ENCODE results near the gene TOP3B.

TOP3B gene

DNA sequence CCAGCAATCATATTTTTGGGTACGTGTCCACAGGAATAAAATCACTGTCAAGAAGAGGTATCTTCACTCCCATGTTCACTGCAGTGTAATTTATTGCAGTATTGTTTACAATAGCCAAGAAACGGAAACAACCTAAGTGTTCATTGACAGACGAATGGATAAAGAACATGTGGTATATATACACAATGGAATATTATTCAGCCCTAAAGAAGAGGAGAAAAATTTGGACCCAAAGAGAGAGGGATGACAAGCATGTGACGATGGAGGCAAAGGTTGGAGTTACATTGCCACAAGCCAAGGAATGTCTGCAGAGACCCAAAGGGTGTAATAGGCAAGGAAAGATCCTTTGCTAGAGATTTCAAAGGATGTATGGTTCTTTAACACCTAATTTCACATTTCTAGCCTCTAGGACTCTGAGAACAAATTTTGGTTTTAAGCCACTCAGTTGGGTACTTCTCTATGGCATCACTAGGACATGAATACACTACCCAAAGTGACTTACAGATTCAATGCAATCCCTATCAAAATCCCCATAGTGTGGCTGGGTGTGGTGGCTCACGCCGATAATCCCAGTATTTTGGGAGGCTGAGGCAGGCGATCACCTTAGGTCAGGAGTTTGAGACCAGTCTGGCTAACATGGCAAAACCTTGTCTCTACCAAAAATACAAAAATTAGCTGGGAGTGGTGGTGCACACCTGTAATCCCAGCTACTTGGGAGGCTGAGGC lies 31.1 kb upstream of the TOP3B start:
- DNase-seq (ENCODE audit: extremely low spot score, insufficient read length, low read depth) (no peak), FAIRE-seq (no peak)

DNA sequence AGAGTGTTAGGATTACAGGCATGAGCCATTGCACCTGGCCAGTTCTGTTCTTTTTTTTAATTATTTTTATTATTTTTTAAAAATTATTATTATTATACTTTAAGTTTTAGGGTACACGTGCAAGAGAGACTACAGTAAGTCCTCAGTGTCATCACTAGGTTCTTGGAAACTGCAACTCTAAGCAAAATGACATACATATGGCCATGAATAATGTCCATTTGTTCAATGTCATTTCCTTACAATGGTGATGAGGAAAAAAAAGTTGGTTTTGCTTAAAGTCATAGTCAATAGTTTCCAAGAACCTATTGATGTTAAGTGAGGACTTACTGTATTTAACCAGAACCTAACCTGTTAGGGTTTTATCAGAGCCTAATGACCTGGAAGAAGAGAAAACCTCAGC lies 29.4 kb upstream of the TOP3B start:
- no peak for FAIRE-seq
- no peak for DNase-seq (ENCODE audit: extremely low spot score, insufficient read length, low read depth)

DNA sequence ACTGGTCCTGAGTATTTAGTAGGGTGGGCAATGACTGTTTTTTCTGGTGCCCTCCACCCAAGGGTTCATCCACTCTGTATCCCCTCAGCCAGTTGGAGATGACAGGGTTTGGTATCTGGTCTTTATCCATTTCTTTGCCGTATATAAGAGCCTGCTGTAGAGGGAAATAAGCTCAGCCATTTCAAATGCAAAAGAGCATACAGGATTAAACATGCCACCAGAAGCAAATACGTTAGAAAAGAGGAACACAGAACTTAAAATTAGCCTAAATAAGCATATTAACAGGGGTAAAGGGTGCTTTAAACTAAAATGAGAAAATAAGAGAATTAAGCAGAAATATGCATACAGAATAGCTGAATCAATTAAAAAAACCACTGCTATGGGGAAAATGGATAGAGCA lies 27.8 kb upstream of the TOP3B start:
- DNase-seq (ENCODE audit: extremely low spot score, insufficient read length, low read depth) (no peak), FAIRE-seq (no peak)

DNA sequence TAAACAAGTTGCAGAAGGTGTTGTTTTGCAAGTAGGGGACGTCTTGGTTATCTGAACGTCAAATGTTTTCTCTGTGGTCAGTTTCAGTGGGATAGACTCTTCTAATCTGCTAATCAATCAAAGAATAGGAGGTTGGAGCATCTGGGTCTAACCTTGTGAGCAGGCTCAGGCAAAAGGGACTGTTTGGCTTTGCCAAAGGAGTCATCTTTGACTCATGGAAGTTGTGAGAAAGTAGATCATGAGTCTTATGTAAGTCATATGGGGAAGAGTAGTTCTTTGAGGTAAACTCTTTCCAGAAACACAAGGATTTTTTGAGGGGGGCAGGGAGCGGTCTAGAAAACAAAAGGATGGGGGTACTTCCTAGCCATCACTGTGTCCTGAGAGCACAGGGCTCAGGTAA lies 27.1 kb upstream of the TOP3B start:
- FAIRE-seq, result no peak
- no peak for DNase-seq (ENCODE audit: extremely low spot score, insufficient read length, low read depth)

DNA sequence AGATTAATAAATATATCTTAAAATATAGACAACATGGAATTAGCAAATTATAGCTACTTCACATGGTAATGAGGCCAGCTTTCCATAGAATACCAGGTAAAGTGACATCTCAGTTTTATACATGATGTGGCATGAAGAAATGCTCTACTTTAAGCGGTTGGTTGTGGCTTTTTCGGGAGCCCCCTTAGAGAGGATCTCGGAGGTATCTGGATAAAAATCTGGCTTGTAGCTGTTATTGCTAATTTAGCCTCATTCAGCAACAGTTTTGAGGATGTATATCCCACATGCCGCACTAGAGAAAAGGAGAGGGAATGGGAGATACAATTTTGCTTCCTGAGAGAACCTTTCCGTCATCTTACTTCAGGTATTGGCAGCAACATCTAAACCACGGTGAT lies 24.0 kb upstream of the TOP3B start:
- FAIRE-seq (no peak), DNase-seq (ENCODE audit: extremely low spot score, insufficient read length, low read depth) (no peak)

DNA sequence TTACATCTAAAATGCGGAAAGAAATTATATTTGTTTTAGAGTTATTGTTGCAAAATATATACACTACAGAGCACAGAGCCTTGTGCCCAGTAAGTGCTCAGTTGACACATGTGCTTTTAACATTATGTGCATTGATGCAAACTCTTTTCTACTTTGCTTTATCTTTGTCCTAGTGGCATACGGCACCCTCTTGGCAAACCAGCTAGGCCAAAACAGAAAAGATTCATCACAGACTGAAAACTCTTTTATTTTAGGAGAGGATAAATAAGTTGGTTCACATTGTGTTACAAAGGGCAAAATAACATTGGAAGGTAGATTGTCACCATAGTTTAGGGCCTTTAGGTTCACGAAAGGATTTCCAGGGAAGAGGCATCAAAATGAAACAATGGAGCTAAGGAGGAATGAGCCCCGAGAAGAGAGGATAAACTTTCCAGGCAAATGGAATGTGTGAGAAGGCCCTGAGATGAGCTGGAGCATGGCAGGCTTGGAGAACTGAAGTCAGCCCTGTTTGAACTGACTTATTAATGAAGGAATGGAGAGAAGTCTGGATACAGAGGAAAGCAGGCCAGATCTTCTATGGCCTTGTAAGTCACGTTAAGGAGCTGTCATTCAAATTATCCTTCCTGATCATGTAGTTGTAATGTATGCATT lies 23.5 kb upstream of the TOP3B start:
- FAIRE-seq, result no peak
- DNase-seq (ENCODE audit: extremely low spot score, insufficient read length, low read depth), result no peak

DNA sequence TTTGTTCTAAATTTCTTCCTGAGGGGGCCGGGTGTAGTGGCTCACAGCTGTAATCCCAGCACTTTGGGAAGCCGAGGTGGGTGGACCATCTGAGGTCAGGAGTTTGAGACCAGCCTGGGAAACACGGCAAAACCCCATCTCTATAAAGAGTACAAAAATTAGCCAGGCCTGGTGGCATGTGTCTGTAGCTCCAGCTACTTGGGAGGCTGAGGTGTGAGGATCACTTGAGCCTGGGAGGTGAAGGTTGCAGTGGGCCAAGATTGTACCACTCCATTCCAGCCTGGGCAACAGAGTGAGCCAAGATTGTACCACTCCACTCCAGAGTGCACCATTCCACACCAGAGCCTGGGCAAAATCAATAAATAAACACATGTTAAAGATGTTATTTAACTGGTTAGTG lies 20.6 kb upstream of the TOP3B start:
- peak; percentile 35 for FAIRE-seq
- no peak for DNase-seq (ENCODE audit: extremely low spot score, insufficient read length, low read depth)

DNA sequence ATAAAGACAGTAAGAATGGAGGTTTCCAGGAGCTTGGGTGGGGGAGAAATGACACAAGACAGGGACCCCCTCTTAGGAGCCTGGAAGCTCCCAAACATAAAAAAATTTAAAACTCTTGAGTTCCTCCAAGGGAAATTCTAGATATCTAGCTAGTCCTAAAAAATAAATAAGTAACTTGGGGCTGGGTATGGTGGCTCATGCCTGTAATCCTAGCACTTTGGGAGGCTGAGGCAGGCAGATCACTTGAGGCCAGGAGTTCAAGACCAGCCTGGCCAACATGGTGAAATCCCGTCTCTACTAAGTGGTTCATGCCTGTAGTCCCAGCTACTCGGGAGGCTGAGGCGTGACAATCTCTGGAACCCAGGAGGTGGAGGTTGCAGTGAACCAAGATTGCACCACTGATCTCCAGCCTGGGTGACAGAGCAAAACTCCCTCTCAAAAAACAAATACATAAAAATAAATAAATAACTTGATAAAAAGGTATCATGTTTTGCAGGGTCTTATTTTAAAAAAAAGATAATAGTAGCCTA lies 20.0 kb upstream of the TOP3B start:
- DNase-seq (ENCODE audit: extremely low spot score, insufficient read length, low read depth) (no peak), FAIRE-seq (no peak)

DNA sequence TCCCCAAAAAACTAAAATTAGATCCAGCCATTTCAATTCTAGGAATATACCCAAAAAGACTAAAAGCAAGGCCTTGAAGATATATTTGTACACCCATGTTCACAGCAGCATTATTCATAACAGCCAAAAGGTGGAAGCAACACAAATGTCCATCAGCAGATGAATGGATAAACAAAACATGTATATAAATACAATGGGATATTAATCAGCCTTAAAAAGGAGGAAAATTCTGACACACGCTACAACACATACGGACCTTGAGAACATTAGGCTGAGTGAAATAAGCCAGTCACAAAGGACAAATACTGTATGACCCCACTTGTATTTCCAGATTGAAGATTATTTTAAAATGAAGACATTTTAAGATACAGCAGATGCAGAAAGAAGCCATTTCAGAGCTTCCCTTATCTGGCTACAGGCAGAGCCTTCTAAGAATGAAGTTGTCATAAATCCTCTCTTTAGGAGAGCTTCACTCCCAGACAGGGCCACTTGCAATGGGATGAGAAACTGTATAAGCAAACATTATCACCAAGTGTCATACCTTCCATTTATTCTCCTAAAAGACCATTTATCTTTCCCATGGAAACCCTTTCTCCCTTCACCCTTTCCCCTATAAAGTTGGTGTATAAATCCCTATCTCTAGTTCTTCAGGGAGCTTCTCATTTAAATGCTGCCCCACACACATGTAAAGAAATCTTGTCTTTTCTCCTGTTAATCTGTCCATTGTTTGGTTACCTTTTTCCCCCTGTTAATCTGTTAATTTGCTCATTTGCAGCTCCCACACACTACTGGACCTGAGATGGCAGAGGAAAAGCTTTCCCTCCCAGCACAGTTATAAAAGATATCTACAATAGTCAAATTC lies 19.3 kb upstream of the TOP3B start:
- FAIRE-seq (no peak), DNase-seq (ENCODE audit: extremely low spot score, insufficient read length, low read depth) (no peak)

DNA sequence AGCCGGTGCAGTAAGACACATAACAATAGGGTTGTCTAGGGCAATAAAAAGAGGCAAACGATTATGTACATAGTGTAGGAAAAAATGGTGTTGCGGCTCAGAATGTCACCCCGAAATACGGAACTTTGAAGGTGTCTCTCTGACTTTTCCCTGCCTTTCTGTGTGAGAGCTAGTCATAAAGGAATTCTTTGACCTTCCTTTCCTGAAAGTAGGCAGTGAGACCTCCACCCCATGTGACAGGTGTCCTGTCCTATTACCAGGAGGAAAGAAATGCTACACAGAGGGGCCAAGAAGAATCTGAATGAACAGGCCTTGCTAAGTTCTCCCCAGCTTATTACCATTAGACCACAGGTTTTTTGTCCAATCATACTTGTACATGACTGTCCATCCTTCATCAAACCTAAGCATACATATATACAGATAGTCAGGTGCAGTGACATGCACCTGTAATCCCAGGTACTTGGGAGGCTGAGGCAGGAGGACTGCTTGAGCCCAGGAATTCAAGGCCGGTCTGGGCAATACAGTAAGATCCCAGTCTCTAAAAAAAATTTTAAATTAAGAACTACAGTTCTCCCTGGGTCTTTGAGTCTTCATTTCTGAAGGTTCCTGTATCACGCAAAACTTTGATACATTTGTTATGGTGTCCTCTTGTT lies 16.1 kb upstream of the TOP3B start:
- FAIRE-seq (no peak), DNase-seq (ENCODE audit: extremely low spot score, insufficient read length, low read depth) (no peak)

DNA sequence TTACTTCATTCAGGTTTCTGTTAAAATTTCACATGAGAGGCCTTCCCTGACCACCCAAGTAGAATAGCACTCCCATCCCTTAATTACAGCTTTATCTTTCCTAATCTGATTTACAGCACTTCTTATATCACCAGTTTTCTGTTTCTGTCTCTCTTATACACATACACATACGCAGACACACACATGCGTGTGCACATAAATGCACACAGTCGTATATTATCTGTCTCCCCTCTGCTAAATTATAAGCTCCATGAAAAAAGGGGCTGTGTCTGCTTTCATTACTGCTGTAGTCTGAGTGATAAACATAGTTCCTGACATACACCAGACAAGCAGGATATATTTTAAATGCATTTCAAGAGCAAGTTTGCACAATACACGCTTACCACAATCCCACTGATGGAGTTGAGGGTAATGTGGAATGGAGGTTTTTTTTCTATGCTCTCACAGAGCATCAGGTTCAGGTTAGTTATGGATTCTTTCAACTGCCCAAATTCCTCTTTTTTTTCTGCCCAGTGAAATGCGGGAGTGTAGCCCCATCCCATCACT lies 13.7 kb upstream of the TOP3B start:
- DNase-seq (ENCODE audit: extremely low spot score, insufficient read length, low read depth), result no peak

DNA sequence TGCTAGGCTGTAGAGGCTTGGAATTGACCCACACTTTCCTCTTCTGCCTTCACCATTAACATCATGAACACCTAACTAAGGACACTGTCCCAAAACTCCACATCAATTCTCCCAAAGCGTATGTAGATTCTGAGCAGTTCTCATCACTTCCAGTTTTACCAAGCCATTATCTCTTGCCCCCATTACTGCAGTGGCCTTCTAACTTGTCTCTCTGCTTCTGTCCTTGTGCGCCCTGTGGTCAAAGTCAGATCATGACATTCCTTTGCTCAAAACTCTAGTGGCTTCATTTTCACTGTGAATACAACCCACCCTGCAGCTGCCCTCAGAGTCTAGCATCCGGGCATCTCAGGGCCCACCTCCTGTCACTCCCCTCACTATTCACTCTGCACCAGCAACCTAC lies 13.1 kb upstream of the TOP3B start:
- DNase-seq (ENCODE audit: extremely low spot score, insufficient read length, low read depth), result no peak
- no peak for FAIRE-seq

More for the DNA sequence above, 13.7 kb upstream of the TOP3B start:
- FAIRE-seq, result no peak

DNA sequence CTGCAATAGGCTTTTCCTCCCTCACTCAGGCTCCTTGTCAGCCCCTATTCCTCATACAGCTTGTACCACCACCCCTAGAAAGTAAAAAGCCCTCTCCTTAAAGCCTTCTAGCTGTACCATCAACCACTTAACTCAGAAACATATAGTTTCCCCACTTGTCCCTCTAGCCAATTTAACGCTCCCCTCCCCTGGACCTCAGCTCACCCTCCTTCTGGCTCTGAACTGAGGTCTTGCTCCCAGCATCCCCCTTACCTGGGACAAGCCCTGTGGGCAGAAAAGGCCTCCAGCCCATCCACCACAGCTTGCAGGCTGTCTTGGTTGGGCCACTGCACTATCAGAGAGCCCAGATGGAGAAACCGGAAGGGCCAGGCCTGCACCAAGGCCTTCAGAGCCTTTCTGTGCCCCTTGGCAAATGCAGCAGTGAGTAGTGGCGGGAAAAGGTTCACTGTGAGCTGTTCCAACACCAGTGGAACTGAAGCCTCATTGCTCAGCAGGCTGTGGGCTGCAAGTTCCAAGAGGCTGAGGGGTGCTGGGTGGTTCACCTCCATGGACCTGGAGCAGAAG lies 12.4 kb upstream of the TOP3B start:
- DNase-seq (ENCODE audit: extremely low spot score, insufficient read length, low read depth) (no peak), FAIRE-seq (no peak)

DNA sequence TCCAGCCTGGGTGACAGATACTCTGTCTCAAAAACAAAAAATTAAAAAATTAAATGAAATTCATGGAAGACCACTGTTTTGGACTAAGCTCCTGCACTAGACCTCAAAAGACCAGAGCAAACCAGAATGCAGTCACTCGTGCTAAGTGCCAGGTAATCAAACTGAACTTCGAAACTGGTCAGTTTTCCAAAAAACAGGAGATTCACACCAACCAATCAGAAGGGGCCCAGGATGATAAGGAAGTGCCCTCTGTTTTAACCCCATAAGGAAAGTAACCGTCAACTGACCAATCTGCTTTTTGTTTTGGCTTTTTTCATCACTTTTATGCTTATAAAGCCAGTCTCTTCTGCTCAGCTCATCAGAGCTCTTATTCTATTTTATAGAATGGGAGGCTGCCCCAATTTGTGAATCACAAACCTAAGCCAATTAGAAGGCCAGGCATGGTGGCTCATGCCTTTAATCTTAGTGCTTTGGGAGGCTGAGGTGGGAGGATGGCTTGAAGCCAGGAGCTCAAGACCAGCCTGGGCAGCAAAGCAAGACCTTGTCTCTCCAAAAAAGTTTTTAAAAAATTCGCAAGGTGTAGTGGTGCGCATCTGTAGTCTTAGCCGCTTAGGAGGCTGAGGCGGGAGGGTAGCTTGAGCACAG lies 10.1 kb upstream of the TOP3B start:
- no peak for FAIRE-seq
- no peak for DNase-seq (ENCODE audit: extremely low spot score, insufficient read length, low read depth)

DNA sequence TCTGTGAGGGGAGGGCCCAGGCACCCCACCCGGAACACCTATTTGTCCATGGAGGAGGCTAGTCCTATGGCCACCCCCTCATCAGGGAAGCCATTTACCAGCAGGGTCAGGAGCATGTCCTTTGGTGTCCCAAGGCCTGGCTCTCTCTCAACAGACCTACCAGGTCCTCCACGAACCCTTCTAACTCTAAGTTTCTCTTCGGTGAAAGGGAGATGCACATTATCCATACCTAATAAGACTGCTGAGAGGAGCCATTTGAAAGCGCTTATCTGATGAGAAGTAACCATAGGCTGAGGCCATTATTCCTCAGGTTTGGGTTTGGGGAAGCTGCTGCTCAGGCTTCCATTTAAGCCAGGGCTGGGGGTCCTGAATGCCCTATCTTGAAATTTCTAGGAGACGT lies 9.2 kb upstream of the TOP3B start:
- DNase-seq (ENCODE audit: extremely low spot score, insufficient read length, low read depth) (no peak), FAIRE-seq (no peak)

DNA sequence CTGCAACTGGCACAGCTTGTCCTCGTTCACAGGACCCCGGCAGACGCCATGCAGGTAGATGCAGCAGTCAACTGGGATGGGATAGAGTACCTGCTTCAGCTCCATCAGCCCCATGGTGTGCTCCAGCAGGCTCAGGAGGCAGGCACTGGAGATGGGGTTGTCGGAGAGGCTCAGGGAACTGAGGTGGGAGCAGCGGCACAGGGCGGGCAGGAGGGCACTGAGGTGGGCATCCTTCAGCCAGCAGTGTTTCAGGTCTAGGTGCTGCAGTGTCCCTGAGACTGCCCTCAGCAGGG lies 8.7 kb upstream of the TOP3B start:
- FAIRE-seq (no peak), DNase-seq (ENCODE audit: extremely low spot score, insufficient read length, low read depth) (no peak)

DNA sequence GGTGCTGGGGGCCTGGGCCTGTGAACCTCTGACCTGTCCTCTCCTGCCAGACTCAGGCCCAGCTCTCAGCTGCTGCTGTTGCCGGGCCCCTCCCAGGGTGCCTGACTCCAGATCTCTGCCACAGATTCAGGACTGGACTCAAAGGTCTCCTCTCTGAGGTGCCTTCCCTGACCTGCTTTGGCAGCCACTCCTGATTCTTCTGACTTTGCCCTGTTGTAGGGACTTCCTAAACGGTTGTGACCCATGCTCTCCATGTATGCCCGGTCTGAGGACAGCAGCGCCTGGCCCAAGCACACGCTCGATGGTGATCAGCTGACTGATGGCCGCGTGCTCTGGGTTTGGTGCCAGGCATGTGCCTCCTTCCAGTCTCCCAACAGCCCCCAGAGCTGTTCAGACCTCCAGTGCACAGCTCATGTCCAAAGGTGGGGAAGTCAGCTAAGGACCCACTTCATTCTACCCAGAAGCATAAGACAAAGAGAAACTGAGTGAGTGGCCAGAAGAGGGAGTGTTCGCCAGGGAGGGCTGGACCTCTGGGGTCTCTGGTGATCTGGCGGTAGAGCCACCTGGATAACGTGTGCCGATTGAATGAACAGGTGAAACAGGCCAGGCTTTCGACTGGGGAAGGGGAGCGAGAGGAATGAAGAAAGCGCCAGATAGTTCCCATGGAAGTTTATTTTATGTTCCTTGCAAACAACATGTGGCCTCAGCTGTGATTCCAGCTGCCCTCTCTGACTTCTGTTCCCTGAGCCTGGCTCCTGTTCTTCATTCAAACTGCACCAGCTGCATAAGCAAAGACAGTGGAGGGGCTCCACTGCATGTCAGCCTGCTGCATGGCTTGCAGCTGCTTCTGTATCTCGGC lies 8.1 kb upstream of the TOP3B start:
- DNase-seq (ENCODE audit: extremely low spot score, insufficient read length, low read depth) (no peak), FAIRE-seq (no peak)

DNA sequence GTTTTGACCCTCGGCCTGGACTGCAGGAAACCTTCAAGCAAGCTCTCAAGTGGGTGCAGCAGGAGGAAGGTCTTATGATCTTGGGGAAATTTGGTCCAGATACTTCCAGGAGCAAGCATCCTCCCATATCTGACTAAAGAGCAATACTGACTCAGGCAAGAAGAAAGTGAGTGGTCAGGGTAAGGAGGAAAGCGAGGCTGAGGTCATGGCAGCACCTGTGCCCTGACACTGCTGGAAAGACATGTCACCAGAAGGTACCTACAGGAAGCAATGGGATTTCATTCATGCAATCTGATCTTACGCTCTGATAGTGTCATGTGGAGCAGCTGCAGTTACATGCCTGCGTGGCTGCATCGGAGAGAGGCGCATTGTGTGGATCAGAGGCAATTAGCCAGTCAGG lies 6.5 kb upstream of the TOP3B start:
- DNase-seq (ENCODE audit: extremely low spot score, insufficient read length, low read depth), result no peak
- no peak for FAIRE-seq

DNA sequence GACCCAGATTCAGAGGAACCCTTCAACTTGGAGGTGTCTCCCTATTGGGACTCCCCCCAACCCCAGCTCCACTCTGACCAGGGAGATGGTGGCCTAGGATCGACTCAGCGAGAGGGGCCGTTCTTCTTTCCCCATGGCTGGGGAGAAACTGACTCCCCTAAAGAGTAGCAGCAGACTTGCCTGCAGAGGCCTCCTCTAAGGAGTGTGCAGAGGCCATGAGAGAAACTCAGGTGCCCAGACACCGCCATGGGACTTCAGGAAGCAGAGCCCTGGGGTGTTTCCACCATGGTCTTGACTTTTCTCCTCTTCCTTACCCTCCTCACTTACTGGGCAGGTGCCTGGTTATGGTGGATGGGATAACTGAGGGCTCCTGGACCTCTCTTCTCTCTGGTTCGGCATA lies 2.6 kb upstream of the TOP3B start:
- DNase-seq (ENCODE audit: extremely low spot score, insufficient read length, low read depth) (no peak), FAIRE-seq (no peak)
